Spleen (tissue), 11 donors: Measurements from ENCODE around the gene TESK1. TPM values are rescaled to one million over a fixed set of nuclear protein-coding genes. Genes with fewer than 3 reads are reported as not detected.

ENCODE experiments used
- DNase-seq: peaks from one replicate; pipeline ENCODE4 v3.0.0-alpha.2; 2020
- H3K27ac ChIP-seq, 8 donors: fragments of 200-600 bp; sonication (generic) in 7 of 8; 1 replicate in 4 of 8; 2 replicates in 4 of 8; pipeline versions ENCODE4 v1.5.0 to v1.8.0; 2016 to 2021; ENCODE audit warnings: inconsistent platforms in 4 of 8, mild to moderate bottlenecking in 4 of 8, moderate library complexity in 1 of 8
- H3K27me3 ChIP-seq, 7 donors: fragments of 200-600 bp; sonication (generic) in 6 of 7; replicated peaks in 1 of 7; 1 replicate in 4 of 7; 2 replicates in 3 of 7; pipeline versions ENCODE4 v1.5.0 to v1.8.0; 2016 to 2021; ENCODE audit warnings: inconsistent platforms in 3 of 7, mild to moderate bottlenecking in 1 of 7
- H3K36me3 ChIP-seq, 6 donors: fragments of 200-600 bp; sonication (generic) in 5 of 6; 1 replicate in 4 of 6; 2 replicates in 2 of 6; pipeline versions ENCODE4 v1.5.0 to v1.8.0; 2016 to 2021; ENCODE audit warnings: inconsistent platforms in 2 of 6
- H3K4me1 ChIP-seq, 6 donors: fragments of 200-600 bp; sonication (generic) in 5 of 6; 1 replicate in 3 of 6; 2 replicates in 3 of 6; pipeline versions ENCODE4 v1.5.0 to v1.8.0; 2016 to 2021; ENCODE audit warnings: inconsistent platforms in 3 of 6
- H3K4me3 ChIP-seq, 8 donors: fragments of 200-600 bp; sonication (generic) in 7 of 8; 1 replicate in 4 of 8; 2 replicates in 4 of 8; pipeline versions ENCODE4 v1.5.0 to v1.8.0; 2016 to 2021; ENCODE audit warnings: inconsistent platforms in 4 of 8, mild to moderate bottlenecking in 4 of 8, moderate library complexity in 2 of 8
- H3K9me3 ChIP-seq, 8 donors: fragments of 200-600 bp; sonication (generic) in 7 of 8; 1 replicate in 4 of 8; 2 replicates in 4 of 8; pipeline versions ENCODE4 v1.5.0 to v1.8.0; 2016 to 2021; ENCODE audit warnings: inconsistent platforms in 4 of 8
- CTCF ChIP-seq, 11 experiments: fragments of 200-600 bp in 7 of 11; fragments of 450-650 bp in 4 of 11; sonication (generic) in 4 of 11; IDR thresholded peaks in 8 of 11; conservative IDR thresholded peaks in 3 of 11; 1 replicate in 7 of 11; 2 replicates in 4 of 11; pipeline versions ENCODE4 v1.4.0 to v1.8.0; 2016 to 2021; ENCODE audit warnings: antibody characterized with exemption in 11 of 11, inconsistent platforms in 4 of 11, mild to moderate bottlenecking in 1 of 11
- POLR2A ChIP-seq, 3 donors: fragments of 450-650 bp; IDR thresholded peaks; one replicate each; pipeline ENCODE4 v1.5.1; 2017; ENCODE audit warnings: antibody characterized with exemption in 3 of 3, mild to moderate bottlenecking in 1 of 3
- POLR2AphosphoS5 ChIP-seq, 3 donors: sonication (generic); formaldehyde crosslinking; IDR thresholded peaks; one replicate each; pipeline ENCODE4 v1.5.1; 2017; ENCODE audit warnings: antibody characterized with exemption in 3 of 3
- WGBS, 5 donors: extraction: QIAGEN DNeasy Blood & Tissue Kit in 3 of 5; methylation state at CpG; one replicate each; pipeline versions ENCODE4 v1.1.5 to v1.1.7; 2013 to 2018; 5-methylcytosine and 5-hydroxymethylcytosine counted together
- intact Hi-C: fragments of 100-400 bp; cut with DNase I; formaldehyde crosslinking; loops from one replicate; pipeline ENCODE4 v1.15.0; 2023; ENCODE audit warnings: low total_unique reads
- polyA plus RNA-seq, 3 donors: library from polyadenylated mRNA; stranded (reverse); fragments of 200-250 nt; gene quantifications; one replicate each; pipeline ENCODE4 v1.2.1, GENCODE V29; 2013
- total RNA-seq, 7 donors: library from RNA; depleted of rRNA in 3 of 7; stranded (reverse); fragments of >200 nt in 3 of 7; fragmentation: NEBNext Ultra II Directional in 4 of 7; extraction: Animal tissue kit (Norgen Biotek cat#: 25700) in 4 of 7; gene quantifications; one replicate each; pipeline versions ENCODE4 v1.1.0 to v1.2.1, GENCODE V29; 2016 to 2021
- donor health status: healthy with polysubstance abuse.
- donor health status: DM: no; HTN: no; CAD: no; lungs with moderate emphysema.
- donor health status: DM: no; HTN: no; CAD: no.
- donor health status: Bipolar disorder and iron deficiency.
- donor health status: healthy.
- donor health status: DM: no; HTN: no; CAD: no.
- donor health status: DM: yes; HTN: yes; CAD: no.

The TESK1 gene
- total and polyA plus RNA-seq, 10 donors = 15.6 to 47.1 (median 31.6) TPM

GRCh38 chr9:35603506-35603985, 1.5 kb upstream of the TESK1 start:
- Histone ChIP-seq H3K9me3 (no peaks in the 10 kb centered on the region), H3K36me3 (peaks cover 0 to 19% (median 11%) of the 10 kb centered on the region in 6 donors), H3K27ac (peak overlapping the region; percentile 67 to 96 (median 90)), H3K27me3 (no peaks in the 10 kb centered on the region), H3K4me3 (peak overlapping the region in 7 of 8 donors; percentile 15 to 93 (median 78)), H3K4me1 (peaks cover 12 to 54% (median 45%) of the 10 kb centered on the region in 6 donors)
- intact Hi-C loops = loop anchor here (10.0 kb wide), 2 partner anchors 61 to 131 kb away; partner anchors contain the start of genes ARHGEF39, CREB3 and TLN1
- TF ChIP-seq CTCF (IDR thresholded peaks at IDR 0.05 in 8 of 11, conservative IDR thresholded peaks at IDR 0.05 in 3 of 11) (no peak), POLR2A (IDR thresholded peaks at IDR 0.05) (no peak), POLR2AphosphoS5 (IDR thresholded peaks at IDR 0.05) (no peak)
- peak; percentile 82 for DNase-seq
- WGBS, 5 donors = 7 to 11% (median 9%) methylated on average over 18 of the region's 18 CpGs

GRCh38 chr9:35603986-35604577, 980 bp upstream of the TESK1 start:
- H3K9me3 ChIP-seq = no peaks in the 10 kb centered on the region
- WGBS, 5 donors = 0 to 1% (median 0%) methylated on average over 26 to 41 of the region's 41 CpGs
- H3K4me3 ChIP-seq = peak overlapping the region; percentile 40 to 93 (median 76)
- peaks cover 0 to 25% (median 16%) of the 10 kb centered on the region in 6 donors for H3K36me3 ChIP-seq
- intact Hi-C loops = loop anchor here (10.0 kb wide), 2 partner anchors 61 to 131 kb away; partner anchors contain the start of genes ARHGEF39, CREB3 and TLN1
- H3K27me3 ChIP-seq = no peaks in the 10 kb centered on the region
- peak overlapping the region; percentile 67 to 96 (median 90) for H3K27ac ChIP-seq
- TF ChIP-seq POLR2A (IDR thresholded peaks at IDR 0.05) (peak in 1 of 3 donors; percentile 34), POLR2AphosphoS5 (IDR thresholded peaks at IDR 0.05) (peak; percentile 89 to 96 (median 94)), CTCF (IDR thresholded peaks at IDR 0.05 in 8 of 11, conservative IDR thresholded peaks at IDR 0.05 in 3 of 11) (peak; percentile 96 to 99 (median 98))
- peaks cover 12 to 54% (median 42%) of the 10 kb centered on the region in 6 donors for H3K4me1 ChIP-seq
- DNase-seq = peak; percentile 100

GRCh38 chr9:35605351-35606137, 482 bp downstream of the TESK1 start:
- peak; percentile 91 for DNase-seq
- H3K27me3 ChIP-seq = no peaks in the 10 kb centered on the region
- 0 to 2% (median 1%) methylated on average over 24 to 76 of the region's 76 CpGs for WGBS, 5 donors
- H3K27ac ChIP-seq = peak overlapping the region; percentile 63 to 96 (median 90)
- intact Hi-C loops = loop anchor here (10.0 kb wide), 2 partner anchors 59 to 129 kb away; partner anchors contain the start of genes ARHGEF39, CREB3 and TLN1
- H3K9me3 ChIP-seq = no peaks in the 10 kb centered on the region
- peaks cover 0 to 39% (median 28%) of the 10 kb centered on the region in 6 donors for H3K36me3 ChIP-seq
- peak overlapping the region; percentile 60 to 93 (median 76) for H3K4me3 ChIP-seq
- H3K4me1 ChIP-seq = peaks cover 12 to 68% (median 36%) of the 10 kb centered on the region in 6 donors
- TF ChIP-seq CTCF (IDR thresholded peaks at IDR 0.05 in 8 of 11, conservative IDR thresholded peaks at IDR 0.05 in 3 of 11) (no peak), POLR2AphosphoS5 (IDR thresholded peaks at IDR 0.05) (peak; percentile 47 to 73 (median 69))
